ENCODE results near the gene AMBP.

The AMBP gene

DNA sequence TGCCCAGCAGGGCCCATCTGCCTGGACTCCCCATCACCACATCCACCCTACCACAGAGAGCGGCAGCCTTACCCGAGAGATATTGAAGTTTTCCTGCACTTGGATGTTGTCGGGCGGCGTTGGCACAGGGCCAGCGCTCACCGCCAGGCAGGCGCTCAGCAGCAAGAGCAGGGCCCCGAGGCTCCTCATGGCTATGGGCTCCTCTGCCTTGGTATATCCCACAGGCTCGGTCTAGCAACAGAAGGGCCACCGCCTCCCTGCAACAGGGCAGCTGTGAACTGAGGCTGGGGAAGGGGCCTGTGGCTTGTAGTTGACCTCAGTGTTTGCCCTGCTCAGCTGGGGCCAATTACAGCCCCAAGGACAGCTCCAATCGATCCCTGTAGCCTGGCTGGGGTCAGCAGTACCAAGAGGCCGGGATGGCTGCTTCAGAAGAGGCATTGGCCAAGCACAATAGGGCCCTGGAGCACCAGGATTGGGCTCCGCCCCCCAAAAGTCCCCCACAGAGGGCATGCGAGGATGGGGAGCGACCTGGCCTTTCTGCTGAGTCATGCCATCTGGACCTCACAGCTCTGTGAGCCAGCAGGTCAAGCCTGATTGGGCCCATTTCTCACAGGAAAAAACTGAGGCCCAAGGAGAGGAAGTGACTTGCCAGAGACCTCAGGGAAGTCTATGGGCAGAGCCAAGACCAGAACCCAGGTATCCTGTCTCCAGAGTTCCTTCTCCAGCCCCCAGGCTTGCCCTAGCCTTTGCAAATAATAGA is at the start of gene AMBP:
Gene AMBP (minus strand): TSS at position 280 of the 760 bp plus-strand sequence. CDS start 91 bp downstream, at position 189.
- DNase-seq (ENCODE audit: low read depth in 2 of 2), result no peak

GRCh38 chr9:114126247-114127060 is 48.4 kb upstream of the AMBP start:
- no peak for DNase-seq (ENCODE audit: low read depth in 2 of 2)

GRCh38 chr9:114125476-114126013 is 47.4 kb upstream of the AMBP start:
- no peak for DNase-seq (ENCODE audit: low read depth in 2 of 2)

GRCh38 chr9:114124666-114125475 is 46.8 kb upstream of the AMBP start:
- no peak for DNase-seq (ENCODE audit: low read depth in 2 of 2)

DNA sequence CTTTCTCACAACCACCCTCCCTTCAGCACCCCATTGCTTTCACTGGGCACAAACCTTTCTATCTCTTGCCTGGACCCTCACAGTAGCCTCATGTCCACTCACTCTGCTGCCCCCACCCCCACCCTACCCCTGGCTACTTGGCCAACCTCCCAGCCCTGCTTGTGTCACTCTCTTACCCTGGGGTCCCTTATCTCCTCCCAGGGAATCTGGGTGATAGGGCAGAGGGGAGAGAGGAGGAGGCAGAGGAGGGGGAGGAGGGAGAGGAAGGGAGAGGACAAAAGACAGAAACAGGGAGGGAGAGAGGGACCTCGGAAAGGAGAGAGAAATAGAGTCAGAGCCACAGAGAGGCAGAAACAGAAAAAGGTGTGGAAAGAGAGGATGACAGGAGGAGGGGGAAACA is 46.0 kb upstream of the AMBP start:
- no peak for DNase-seq (ENCODE audit: low read depth in 2 of 2)

DNA sequence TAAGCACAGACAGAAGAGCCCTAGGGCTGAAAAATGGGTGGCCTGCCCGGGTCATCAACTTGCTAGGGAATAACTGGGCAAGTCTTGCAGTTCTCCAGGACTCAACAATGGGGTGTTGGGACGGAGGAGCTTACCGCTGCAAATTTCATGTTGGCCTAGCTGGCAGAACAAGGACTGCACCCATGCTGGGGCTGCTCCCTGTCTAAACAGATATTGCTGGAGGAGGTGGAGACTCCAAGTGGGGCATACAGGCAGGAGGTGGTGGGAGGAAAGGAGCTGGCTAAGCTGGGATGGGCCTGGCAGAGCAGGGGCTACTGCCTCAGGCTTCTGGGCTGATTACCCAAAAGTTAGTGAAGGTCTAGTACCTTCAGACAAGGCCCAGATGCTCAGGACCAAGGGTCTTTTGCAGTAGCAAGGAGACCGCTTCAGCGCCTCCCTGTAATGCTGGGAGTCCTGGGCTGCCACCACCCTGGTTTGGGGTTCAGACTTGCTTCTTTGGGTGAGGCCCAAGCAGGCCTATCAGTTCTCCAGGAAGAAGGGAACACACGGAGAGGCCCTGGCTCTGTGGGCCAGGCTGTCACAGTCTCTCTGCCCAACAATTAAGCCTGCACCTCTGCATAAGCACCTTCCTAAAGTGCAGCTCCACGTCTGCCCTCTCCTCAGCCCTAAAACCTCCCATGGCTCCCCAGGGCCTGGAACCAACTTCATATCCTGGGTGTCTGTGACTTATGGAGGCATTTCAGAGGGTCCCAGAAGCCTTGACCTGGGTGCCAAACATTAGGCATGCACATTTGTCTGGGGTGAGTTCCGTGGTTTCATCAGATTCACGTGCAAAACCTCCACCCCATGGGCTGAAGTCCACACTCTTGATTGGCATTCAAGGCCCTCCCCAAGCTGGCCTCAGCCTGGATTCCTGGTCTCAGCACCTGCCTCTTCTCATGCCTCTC is 45.2 kb upstream of the AMBP start:
- no peak for DNase-seq (ENCODE audit: low read depth in 2 of 2)

- DNase-seq (ENCODE audit: low read depth in 2 of 2), result no peak
These were observed 44.3 kb upstream of the AMBP start for GRCh38 chr9:114122136-114123027.

DNA sequence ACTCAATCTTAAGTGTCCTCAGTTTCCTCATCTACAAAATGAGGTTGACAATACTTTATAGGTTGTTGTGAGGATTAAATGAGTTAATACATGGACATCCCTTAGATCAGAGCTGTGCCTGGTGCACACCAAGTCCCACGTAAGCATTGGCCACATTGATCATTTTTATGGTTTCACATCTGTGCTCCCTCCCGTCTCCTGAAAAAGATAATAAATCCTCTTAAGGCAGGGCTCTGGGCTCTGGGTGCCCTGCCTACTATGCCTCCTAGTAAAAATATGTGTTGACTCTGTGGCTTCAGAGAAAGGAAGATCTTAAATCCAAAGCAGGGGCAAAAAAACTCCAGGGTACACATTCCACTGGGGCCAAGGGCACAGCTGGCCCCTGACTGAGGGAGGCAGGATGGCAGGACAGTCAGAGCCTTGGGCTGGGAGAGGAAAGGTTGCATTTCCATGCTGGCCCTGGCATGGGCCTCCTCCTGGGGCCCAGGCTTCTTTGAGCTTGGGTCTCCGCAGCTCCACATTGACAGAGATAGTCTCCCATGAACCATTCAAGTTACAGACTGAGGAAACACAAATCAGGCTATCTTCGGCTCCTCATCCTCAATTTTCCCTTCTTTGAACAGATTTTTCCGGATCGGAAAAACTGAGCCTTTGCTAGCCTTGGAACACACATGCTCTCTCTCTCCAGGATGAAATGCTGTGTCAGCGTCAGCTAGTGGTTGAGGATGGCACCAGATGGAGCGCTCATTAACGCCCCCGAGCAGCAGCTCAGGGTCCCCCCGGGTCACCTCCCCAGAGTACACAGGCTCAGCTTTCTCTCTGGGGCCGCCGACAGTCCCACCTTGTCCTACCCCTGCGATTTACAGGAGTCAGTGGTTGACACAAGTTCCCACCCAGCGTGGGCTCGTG is 43.4 kb upstream of the AMBP start:
- no peak for DNase-seq (ENCODE audit: low read depth in 2 of 2)

DNA sequence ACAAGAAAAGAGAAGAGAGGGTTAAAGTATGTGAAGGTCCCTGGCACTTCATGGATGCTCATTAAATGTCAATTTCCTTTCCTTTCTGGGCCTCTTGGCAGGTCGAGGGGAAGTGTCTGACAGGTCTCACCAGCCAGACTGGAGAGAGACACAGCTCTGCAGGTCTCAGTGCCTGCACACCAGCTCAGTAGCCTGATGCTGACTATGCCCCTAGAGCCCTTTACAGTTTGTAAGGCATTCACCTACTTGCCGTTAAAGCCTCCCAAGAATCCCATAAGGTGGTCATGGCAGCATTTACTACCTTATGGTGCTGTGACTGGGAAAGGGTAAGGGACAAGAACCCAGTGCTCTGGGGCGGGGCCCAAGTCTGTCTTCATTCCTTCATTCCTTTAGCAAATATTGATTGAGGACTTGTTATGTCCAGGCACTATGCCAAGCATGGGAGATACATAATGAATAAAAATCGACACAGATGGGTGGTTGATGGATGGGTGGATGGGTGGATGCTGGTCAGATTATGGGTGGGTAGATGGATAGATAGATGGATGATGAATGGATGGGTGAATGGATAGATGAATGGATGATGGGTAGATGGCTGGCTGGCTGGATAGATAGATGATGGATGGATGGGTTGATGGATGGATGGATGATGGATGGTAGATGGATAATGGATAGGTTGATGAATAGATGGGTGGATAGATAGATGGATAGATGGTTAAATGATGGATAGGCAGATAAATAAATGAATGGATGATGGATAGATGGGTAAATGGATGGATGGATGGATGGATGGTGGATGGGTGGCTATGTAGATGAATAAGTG is 42.3 kb upstream of the AMBP start:
- no peak for DNase-seq (ENCODE audit: low read depth in 2 of 2)

GRCh38 chr9:114119242-114120191 is 41.4 kb upstream of the AMBP start:
- no peak for DNase-seq (ENCODE audit: low read depth in 2 of 2)

DNA sequence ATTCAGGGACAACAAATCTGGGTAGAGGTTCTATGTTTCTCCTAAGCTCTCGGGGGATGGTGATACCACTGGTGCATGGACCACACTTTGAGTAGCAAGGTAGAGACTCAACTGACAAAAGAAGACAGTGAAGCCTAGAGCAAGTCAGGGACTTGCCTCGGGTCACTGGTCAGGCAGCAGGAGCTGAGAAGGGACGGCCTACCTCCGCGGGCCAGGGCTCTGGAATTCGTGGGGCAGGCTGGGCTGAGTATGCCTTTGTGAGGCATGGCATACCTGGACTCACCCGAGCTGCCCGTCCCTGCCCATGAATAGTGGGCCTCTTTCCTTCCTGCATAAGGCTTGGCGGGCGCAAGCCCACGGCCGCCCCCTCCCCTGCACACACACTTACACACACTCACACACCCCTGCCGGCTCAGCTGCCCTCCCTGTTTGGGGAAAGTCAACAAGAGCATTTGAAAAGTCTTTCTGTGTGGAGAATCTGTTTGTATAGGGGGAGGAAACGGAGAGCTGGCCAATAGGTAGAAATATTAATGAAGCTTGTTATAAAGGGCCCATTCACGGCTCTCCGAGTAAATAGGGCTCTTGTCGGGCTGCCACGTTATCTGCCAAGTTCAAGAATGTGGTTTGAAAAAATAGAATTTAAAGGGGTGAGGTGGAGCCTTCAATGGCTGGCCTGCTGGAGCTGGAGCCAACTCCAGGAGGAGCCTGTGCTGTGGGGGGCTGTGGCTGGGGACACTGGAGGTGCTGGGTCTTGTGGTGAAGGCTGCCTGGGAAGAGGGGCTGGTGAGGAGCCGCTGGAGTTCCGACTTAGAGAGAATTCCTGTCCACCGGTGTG is 40.1 kb upstream of the AMBP start:
- DNase-seq (ENCODE audit: low read depth in 2 of 2), result no peak

GRCh38 chr9:114117614-114117995 is 39.5 kb upstream of the AMBP start:
- DNase-seq (ENCODE audit: low read depth in 2 of 2), result no peak

DNA sequence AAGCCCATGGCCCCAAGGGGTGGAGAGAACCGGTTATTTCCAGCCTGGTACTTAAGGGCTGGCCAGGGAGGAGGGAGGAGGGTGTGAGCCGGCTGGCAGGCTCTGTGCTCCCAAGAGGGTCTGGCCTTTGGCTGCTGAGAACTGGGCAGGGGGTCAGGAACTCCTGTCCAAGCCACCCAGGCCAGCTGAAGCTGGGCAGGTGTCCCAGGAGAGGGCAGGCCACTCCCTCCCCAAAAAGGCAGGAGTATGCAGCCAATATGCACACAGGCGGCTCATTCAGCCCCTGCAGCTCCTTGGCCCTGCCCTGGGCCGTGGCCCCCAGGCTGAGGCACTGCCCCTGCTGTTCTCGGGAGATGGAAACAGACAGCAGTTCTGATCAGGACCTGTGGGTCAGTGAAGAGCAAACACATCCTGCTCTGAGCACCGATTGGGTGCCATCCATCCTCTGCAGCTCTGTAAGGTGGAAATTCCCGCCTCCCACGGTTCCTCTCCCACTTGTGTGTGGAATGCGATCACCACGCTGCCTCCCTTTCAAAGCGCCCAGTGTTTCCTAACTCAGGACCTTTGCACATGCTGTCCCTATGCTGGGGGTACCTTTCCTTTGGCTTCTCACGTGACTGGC is 38.1 kb upstream of the AMBP start:
- no peak for DNase-seq (ENCODE audit: low read depth in 2 of 2)

- DNase-seq (ENCODE audit: low read depth in 2 of 2), result no peak
These were observed 37.6 kb upstream of the AMBP start for GRCh38 chr9:114115654-114116125.

DNA sequence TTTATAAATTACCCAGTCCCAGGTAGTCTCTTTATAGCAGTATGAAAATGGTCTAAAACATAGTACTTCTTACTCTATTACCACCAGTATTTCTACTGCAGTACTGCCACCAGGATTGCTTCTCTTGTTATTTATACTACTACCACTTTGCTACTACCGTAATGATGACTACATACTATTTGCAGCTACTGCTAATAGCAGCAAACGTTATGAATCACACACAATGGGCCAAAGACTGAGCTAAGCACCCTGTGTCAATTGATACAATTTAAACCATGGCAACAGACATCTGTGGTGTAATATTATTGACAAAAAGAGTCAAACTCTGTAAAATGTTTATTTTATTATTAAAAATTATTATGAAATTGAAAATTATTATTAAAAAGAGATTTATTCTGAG is 36.3 kb upstream of the AMBP start:
- no peak for DNase-seq (ENCODE audit: low read depth in 2 of 2)
